ENCODE data around the gene HLCS.
"Not testable (repeated sequence)": the region's sequence is repeated elsewhere in the genome, so short reads cannot be mapped to it uniquely, and the experiment has no call there.

The HLCS gene

GRCh38 chr21:36955783-36956182 lies 10.7 kb downstream of the HLCS start:
- DNase-seq (ENCODE audit: low spot score) = no peak

- not testable (repeated sequence) for DNase-seq (ENCODE audit: low spot score)
Observed at GRCh38 chr21:36952331-36952730, 14.1 kb downstream of the HLCS start.

GRCh38 chr21:36949171-36950141 lies 17.0 kb downstream of the HLCS start:
- DNase-seq (ENCODE audit: low spot score) = no peak

- DNase-seq (ENCODE audit: low spot score) = no peak
Observed at GRCh38 chr21:36948686-36949085, 17.8 kb downstream of the HLCS start.

- no peak for DNase-seq (ENCODE audit: low spot score)
Observed at GRCh38 chr21:36946949-36947356, 19.5 kb downstream of the HLCS start.

GRCh38 chr21:36945496-36946138 lies 20.9 kb downstream of the HLCS start:
- DNase-seq (ENCODE audit: low spot score) = no peak

GRCh38 chr21:36936361-36937135 lies 29.9 kb downstream of the HLCS start:
- no peak for DNase-seq (ENCODE audit: low spot score)

- DNase-seq (ENCODE audit: low spot score) = no peak
Observed at GRCh38 chr21:36934864-36935420, 31.5 kb downstream of the HLCS start.

- DNase-seq (ENCODE audit: low spot score) = no peak
Observed at GRCh38 chr21:36932161-36932816, 34.2 kb downstream of the HLCS start.

- no peak for DNase-seq (ENCODE audit: low spot score)
Observed at GRCh38 chr21:36929622-36930021, 36.8 kb downstream of the HLCS start.

GRCh38 chr21:36928960-36929359 lies 37.5 kb downstream of the HLCS start:
- no peak for DNase-seq (ENCODE audit: low spot score)

GRCh38 chr21:36927719-36928117 lies 38.8 kb downstream of the HLCS start:
- peak; percentile 50 for DNase-seq (ENCODE audit: low spot score)

- DNase-seq (ENCODE audit: low spot score) = no peak
Observed at GRCh38 chr21:36926989-36927718, 39.3 kb downstream of the HLCS start.

GRCh38 chr21:36923270-36923669 lies 43.2 kb downstream of the HLCS start:
- DNase-seq (ENCODE audit: low spot score) = no peak

GRCh38 chr21:36922861-36923260 lies 43.6 kb downstream of the HLCS start:
- DNase-seq (ENCODE audit: low spot score) = no peak

GRCh38 chr21:36918291-36918690 lies 48.2 kb downstream of the HLCS start:
- peak; percentile 27 for DNase-seq (ENCODE audit: low spot score)

GRCh38 chr21:36917471-36918158 lies 48.9 kb downstream of the HLCS start:
- peak; percentile 41 for DNase-seq (ENCODE audit: low spot score)

- no peak for DNase-seq (ENCODE audit: low spot score)
Observed at GRCh38 chr21:36916718-36917117, 49.8 kb downstream of the HLCS start.

- no peak for DNase-seq (ENCODE audit: low spot score)
Observed at GRCh38 chr21:36915696-36916245, 50.7 kb downstream of the HLCS start.
